HEK293 (cell line): ENCODE measurements around the gene OBSL1.

Experiments
- CTCF ChIA-PET: fragments of 350-600 bp; formaldehyde crosslinking; extraction: SDS; loops from one replicate; lab custom pipeline; 2021; ENCODE audit warnings: antibody characterized with exemption; lab: Yijun Ruan, JAX
- POLR2A ChIA-PET: fragments of 300-600 bp; formaldehyde crosslinking; extraction: SDS; loops from one replicate; lab custom pipeline; 2020; ENCODE audit warnings: antibody characterized with exemption, inconsistent platforms; lab: Yijun Ruan, JAX
- H3K27ac ChIP-seq: fragments of 200-500 bp; sonication (Bioruptor generic); 2 replicates; pipeline ENCODE4 v1.5.1; 2014; ENCODE audit warnings: low read depth, low read length, control low read depth, inconsistent platforms; ENCODE audit errors: extremely low read depth
- H3K36me3 ChIP-seq, 2 experiments: fragments of 200-500 bp in 1 of 2; sonication (Bioruptor generic) in 1 of 2; 1 replicate in 1 of 2; 2 replicates in 1 of 2; pipeline ENCODE4 v1.5.1; 2014 to 2017; ENCODE audit warnings: inconsistent platforms in 2 of 2, low read length in 2 of 2; ENCODE audit not compliant: control insufficient read depth in 2 of 2, insufficient read depth in 1 of 2
- H3K4me1 ChIP-seq: fragments of 200-500 bp; sonication (Bioruptor generic); 2 replicates; pipeline ENCODE4 v1.5.1; 2014; ENCODE audit warnings: mild to moderate bottlenecking, low read length, inconsistent platforms; ENCODE audit not compliant: control insufficient read depth, insufficient read depth
- H3K4me3 ChIP-seq: 2 replicates; pipeline ENCODE4 v1.5.1; 2011; ENCODE audit warnings: low read depth, mild to moderate bottlenecking, control low read depth, low read length, moderate library complexity
- H3K9me3 ChIP-seq: fragments of 200-500 bp; sonication (Bioruptor generic); 2 replicates; pipeline ENCODE4 v1.5.1; 2014; ENCODE audit warnings: low read depth, low read length, inconsistent platforms; ENCODE audit not compliant: control insufficient read depth, insufficient read depth
- AEBP2 ChIP-seq: fragments of 450-650 bp; formaldehyde crosslinking; IDR thresholded peaks from 2 replicates; pipeline ENCODE4 v1.5.1; 2016; ENCODE audit warnings: missing biosample characterization, missing genetic modification characterization, borderline replicate concordance
- BCL6B ChIP-seq: fragments of 450-650 bp; formaldehyde crosslinking; IDR thresholded peaks from 2 replicates; pipeline ENCODE4 v1.5.1; 2017; ENCODE audit warnings: missing biosample characterization, missing genetic modification characterization
- EGR2 ChIP-seq: fragments of 450-650 bp; formaldehyde crosslinking; IDR thresholded peaks from 2 replicates; pipeline ENCODE4 v1.5.1; 2016; ENCODE audit warnings: low read depth, missing biosample characterization, missing genetic modification characterization
- HOXC10 ChIP-seq: sonication (generic); formaldehyde crosslinking; IDR thresholded peaks from 2 replicates; pipeline ENCODE4 v1.8.1; 2023; ENCODE audit warnings: mild to moderate bottlenecking, missing genetic modification reagents
- KLF16 ChIP-seq: fragments of 450-650 bp; formaldehyde crosslinking; IDR thresholded peaks from 2 replicates; pipeline ENCODE4 v1.5.1; 2017; ENCODE audit warnings: missing biosample characterization, missing genetic modification characterization
- SALL2 ChIP-seq: fragments of 450-650 bp; formaldehyde crosslinking; IDR thresholded peaks from 2 replicates; pipeline ENCODE4 v1.5.0; 2017; ENCODE audit warnings: missing biosample characterization, mild to moderate bottlenecking, missing genetic modification characterization, borderline replicate concordance
- ZNF175 ChIP-seq: fragments of 450-650 bp; formaldehyde crosslinking; IDR thresholded peaks from 2 replicates; pipeline ENCODE4 v1.5.1; 2016; ENCODE audit warnings: missing biosample characterization, missing genetic modification characterization
- ZNF19 ChIP-seq: fragments of 450-650 bp; formaldehyde crosslinking; IDR thresholded peaks from 2 replicates; pipeline ENCODE4; 2016; ENCODE audit warnings: missing biosample characterization, missing genetic modification characterization, low read depth
- ZNF23 ChIP-seq: fragments of 450-650 bp; formaldehyde crosslinking; IDR thresholded peaks from 2 replicates; pipeline ENCODE4 v1.5.1; 2016; ENCODE audit warnings: missing biosample characterization, missing genetic modification characterization, borderline replicate concordance
- ZNF292 ChIP-seq: fragments of 450-650 bp; formaldehyde crosslinking; IDR thresholded peaks from 2 replicates; pipeline ENCODE4 v1.5.1; 2016; ENCODE audit warnings: low read depth, missing biosample characterization, missing genetic modification characterization, borderline replicate concordance
- ZNF341 ChIP-seq: fragments of 450-650 bp; formaldehyde crosslinking; IDR thresholded peaks from 2 replicates; pipeline ENCODE4; 2016; ENCODE audit warnings: low read depth, missing biosample characterization, missing genetic modification characterization
- ZNF37A ChIP-seq: fragments of 450-650 bp; IDR thresholded peaks from 2 replicates; pipeline ENCODE4 v1.5.1; 2018; ENCODE audit warnings: missing biosample characterization, missing genetic modification characterization
- ZNF416 ChIP-seq: fragments of 450-650 bp; formaldehyde crosslinking; IDR thresholded peaks from 2 replicates; pipeline ENCODE4 v1.5.1; 2016; ENCODE audit warnings: missing biosample characterization, missing genetic modification characterization
- ZNF501 ChIP-seq: fragments of 450-650 bp; formaldehyde crosslinking; IDR thresholded peaks from 2 replicates; pipeline ENCODE4 v1.5.1; 2016; ENCODE audit warnings: missing biosample characterization, missing genetic modification characterization
- ZNF544 ChIP-seq: fragments of 450-650 bp; formaldehyde crosslinking; IDR thresholded peaks from 2 replicates; pipeline ENCODE4 v1.5.0; 2017; ENCODE audit warnings: missing biosample characterization, missing genetic modification characterization
- ZNF626 ChIP-seq: fragments of 450-650 bp; sonication (Bioruptor Pico); formaldehyde crosslinking; IDR thresholded peaks from 2 replicates; pipeline ENCODE4 v1.5.1; 2018; ENCODE audit warnings: missing biosample characterization, missing genetic modification characterization, inconsistent platforms
- ZNF692 ChIP-seq: fragments of 450-650 bp; formaldehyde crosslinking; IDR thresholded peaks from 2 replicates; pipeline ENCODE4 v1.5.1; 2016; ENCODE audit warnings: missing biosample characterization, missing genetic modification characterization
- ZNF707 ChIP-seq: fragments of 450-650 bp; formaldehyde crosslinking; IDR thresholded peaks from 2 replicates; pipeline ENCODE4 v1.5.1; 2016; ENCODE audit warnings: missing biosample characterization, missing genetic modification characterization
- ZNF747 ChIP-seq: fragments of 450-650 bp; formaldehyde crosslinking; IDR thresholded peaks from 2 replicates; pipeline ENCODE4 v1.5.1; 2016; ENCODE audit warnings: missing biosample characterization, missing genetic modification characterization
- TF ChIP-seq, protein P1 (sequence below): sonication (generic); formaldehyde crosslinking; IDR thresholded peaks from 2 replicates; pipeline ENCODE4 v1.8.1; 2022; ENCODE audit warnings: mild to moderate bottlenecking, moderate library complexity, missing genetic modification reagents
- TF ChIP-seq, protein P2 (sequence below): IDR thresholded peaks from 2 replicates; pipeline ENCODE4 v1.6.1; 2011; ENCODE audit warnings: mild to moderate bottlenecking, low read depth, low read length, borderline replicate concordance

OBSL1 gene

DNA sequence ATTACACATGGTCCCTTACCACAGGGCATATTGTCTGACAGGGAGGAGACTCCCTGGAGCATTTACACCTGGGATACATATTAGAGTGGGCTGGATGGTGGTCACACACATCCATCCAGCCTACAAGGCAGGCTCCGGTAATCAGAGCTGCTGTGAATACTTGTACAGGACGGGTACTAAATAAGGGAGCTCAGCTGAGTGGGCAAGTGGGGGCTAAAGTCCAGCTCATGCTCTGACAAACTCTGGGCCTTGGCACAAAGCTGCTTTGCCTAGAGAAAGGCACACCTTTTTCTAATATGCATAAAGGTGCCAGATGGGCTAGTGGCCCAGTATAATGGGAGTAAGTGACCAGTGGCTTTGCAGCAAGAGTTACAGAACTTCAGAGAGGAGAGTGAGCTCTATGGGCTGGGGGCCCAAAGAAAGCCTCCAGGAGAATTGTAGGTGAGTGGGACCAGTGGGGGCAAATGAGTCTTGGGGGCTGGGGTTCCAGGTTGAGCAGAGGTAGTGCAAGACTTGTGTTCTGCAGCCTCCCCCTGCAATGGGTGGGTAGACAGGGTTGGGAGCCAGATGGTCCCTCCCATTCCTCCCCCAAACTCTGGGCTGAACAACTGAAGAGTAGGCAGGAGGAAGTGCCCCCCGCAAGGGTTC is 25.9 kb downstream of the OBSL1 start:
- no peaks in the 10 kb centered on the region for H3K9me3 ChIP-seq
- POLR2A ChIA-PET: interaction anchor here (0.8 kb wide), 1 partner anchor 55 kb away, joined by 3 read pairs; no protein-coding TSS in a partner anchor

GRCh38 chr2:219544567-219544966 is 26.8 kb downstream of the OBSL1 start:
- CTCF ChIA-PET: interaction anchor here (0.7 to 7.2 kb wide), 3 partner anchors 14 to 100 kb away, joined by 4 to 112 read pairs (median 13); no protein-coding TSS in a partner anchor
- TF ChIP-seq HOXC10: no peak
- TF ChIP-seq ZNF501 (tag by site-specific recombination): no peak
- no peak overlapping the region for H3K27ac ChIP-seq
- POLR2A ChIA-PET: interaction anchor here (0.5 to 2.0 kb wide), 4 partner anchors 13 to 269 kb away, joined by 3 to 5 read pairs (median 4); partner anchors contain the start of gene DNPEP
- H3K9me3 ChIP-seq: no peaks in the 10 kb centered on the region
- peak overlapping the region; percentile 46; the same call in 1 of the 2 replicates for H3K4me3 ChIP-seq
- no peaks in the 10 kb centered on the region for H3K4me1 ChIP-seq
- peaks cover 0 to 23% of the 10 kb centered on the region in 2 experiments; a peak in 1 of 3 replicates for H3K36me3 ChIP-seq

More for the DNA sequence above, 25.9 kb downstream of the OBSL1 start:
- CTCF ChIA-PET: interaction anchor here (0.5 to 7.2 kb wide), 3 partner anchors 14 to 99 kb away, joined by 3 to 112 read pairs (median 3); no protein-coding TSS in a partner anchor
- H3K36me3 ChIP-seq: peaks cover 0 to 14% of the 10 kb centered on the region in 2 experiments; a peak in 1 of 3 replicates
- H3K4me3 ChIP-seq: no peak overlapping the region
- H3K27ac ChIP-seq: no peak overlapping the region
- no peaks in the 10 kb centered on the region for H3K4me1 ChIP-seq
- no peak for TF ChIP-seq ZNF292 (tag by site-specific recombination)

GRCh38 chr2:219543596-219544358 is 27.6 kb downstream of the OBSL1 start, which contains the start of the genes CHPF and TMEM198:
Gene CHPF (minus strand): TSS chr2:219543809. CDS start chr2:219543538, 271 bp downstream.
Gene TMEM198 (plus strand): TSS chr2:219544028. CDS start chr2:219544728, 700 bp downstream.
- POLR2A ChIA-PET: interaction anchor here (0.7 to 2.1 kb wide), 9 partner anchors 9 to 337 kb away, joined by 3 to 18 read pairs (median 5); partner anchors contain the start of genes DNPEP, GMPPA, OBSL1 and STK11IP
- CTCF ChIA-PET: interaction anchor here (0.6 to 7.2 kb wide), 6 partner anchors 14 to 1549 kb away, joined by 3 to 112 read pairs (median 8); no protein-coding TSS in a partner anchor
- peak within 1 kb of the TSS; percentile 73; the same call in 1 of the 2 replicates for H3K27ac ChIP-seq
- peak within 1 kb of the TSS; percentile 69 for H3K4me3 ChIP-seq
- H3K9me3 ChIP-seq: no peaks in the 10 kb centered on the region
- no peaks in the 10 kb centered on the region for H3K4me1 ChIP-seq
- H3K36me3 ChIP-seq: peaks cover 0 to 30% of the 10 kb centered on the region in 2 experiments; a peak in 1 of 3 replicates
- no peak for TF ChIP-seq ZNF341 (tag by site-specific recombination)
- 0 out of 2 replicates have a peak, but pooled peaks have one; percentile 37 for TF ChIP-seq ZNF501 (tag by site-specific recombination)
- TF ChIP-seq, protein P1, sequence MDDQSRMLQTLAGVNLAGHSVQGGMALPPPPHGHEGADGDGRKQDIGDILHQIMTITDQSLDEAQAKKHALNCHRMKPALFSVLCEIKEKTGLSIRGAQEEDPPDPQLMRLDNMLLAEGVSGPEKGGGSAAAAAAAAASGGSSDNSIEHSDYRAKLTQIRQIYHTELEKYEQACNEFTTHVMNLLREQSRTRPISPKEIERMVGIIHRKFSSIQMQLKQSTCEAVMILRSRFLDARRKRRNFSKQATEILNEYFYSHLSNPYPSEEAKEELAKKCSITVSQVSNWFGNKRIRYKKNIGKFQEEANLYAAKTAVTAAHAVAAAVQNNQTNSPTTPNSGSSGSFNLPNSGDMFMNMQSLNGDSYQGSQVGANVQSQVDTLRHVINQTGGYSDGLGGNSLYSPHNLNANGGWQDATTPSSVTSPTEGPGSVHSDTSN (CRISPR knock-in tag): peak; percentile 75; the same call in 1 of the 2 replicates
- TF ChIP-seq KLF16 (tag by site-specific recombination): peak; percentile 82
- no peak for TF ChIP-seq BCL6B (tag by site-specific recombination)
- TF ChIP-seq ZNF626 (tag by site-specific recombination): no peak
- TF ChIP-seq AEBP2 (tag by site-specific recombination): no peak
- TF ChIP-seq ZNF37A (tag by site-specific recombination): no peak
- no peak for TF ChIP-seq ZNF175
- no peak for TF ChIP-seq ZNF747
- TF ChIP-seq EGR2 (tag by site-specific recombination): peak; percentile 26; the same call in 1 of the 2 replicates
- no peak for TF ChIP-seq ZNF416
- TF ChIP-seq ZNF707 (tag by site-specific recombination): no peak
- TF ChIP-seq ZNF19 (tag by site-specific recombination): no peak
- TF ChIP-seq, protein P2, sequence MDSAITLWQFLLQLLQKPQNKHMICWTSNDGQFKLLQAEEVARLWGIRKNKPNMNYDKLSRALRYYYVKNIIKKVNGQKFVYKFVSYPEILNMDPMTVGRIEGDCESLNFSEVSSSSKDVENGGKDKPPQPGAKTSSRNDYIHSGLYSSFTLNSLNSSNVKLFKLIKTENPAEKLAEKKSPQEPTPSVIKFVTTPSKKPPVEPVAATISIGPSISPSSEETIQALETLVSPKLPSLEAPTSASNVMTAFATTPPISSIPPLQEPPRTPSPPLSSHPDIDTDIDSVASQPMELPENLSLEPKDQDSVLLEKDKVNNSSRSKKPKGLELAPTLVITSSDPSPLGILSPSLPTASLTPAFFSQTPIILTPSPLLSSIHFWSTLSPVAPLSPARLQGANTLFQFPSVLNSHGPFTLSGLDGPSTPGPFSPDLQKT: peak; percentile 77; the same call in 1 of the 2 replicates
- no peak for TF ChIP-seq ZNF544
- TF ChIP-seq ZNF692 (tag by site-specific recombination): peak; percentile 25; the same call in 1 of the 2 replicates
- no peak for TF ChIP-seq SALL2 (tag by site-specific recombination)
- no peak for TF ChIP-seq ZNF23 (tag by site-specific recombination)
